DND-41 (cell line): ENCODE results near the gene MMP25.

Experiments used
- ATAC-seq: fragments of 200-7000 bp; cut with Tn5 transposase; 3 replicates; pipeline ENCODE4 v1.9.1; 2021; ENCODE audit warnings: low read depth; ENCODE audit not compliant: insufficient read depth
- DNase-seq: peaks from one replicate; pipeline ENCODE4 v3.0.0-alpha.2; 2020
- H2AFZ ChIP-seq: 2 replicates; pipeline ENCODE4 v1.6.0; 2012; ENCODE audit warnings: low read depth, low read length
- H3K27ac ChIP-seq: 2 replicates; pipeline ENCODE4 v1.5.1; 2012; ENCODE audit warnings: low read length, inconsistent platforms
- H3K27me3 ChIP-seq: fragments of 200-600 bp; sonication (generic); 2 replicates; pipeline ENCODE4 v1.6.0; 2012; ENCODE audit warnings: low read length, mild to moderate bottlenecking, inconsistent platforms; ENCODE audit not compliant: insufficient read depth, poor library complexity
- H3K36me3 ChIP-seq: 2 replicates; pipeline ENCODE4 v1.5.1; 2012; ENCODE audit warnings: low read length, inconsistent platforms; ENCODE audit not compliant: insufficient read depth
- H3K4me1 ChIP-seq: 2 replicates; pipeline ENCODE4 v1.5.1; 2012; ENCODE audit warnings: mild to moderate bottlenecking, low read length; ENCODE audit not compliant: insufficient read depth
- H3K4me2 ChIP-seq: 2 replicates; pipeline ENCODE4 v1.6.0; 2012; ENCODE audit warnings: mild to moderate bottlenecking, moderate library complexity, low read length, inconsistent platforms; ENCODE audit not compliant: insufficient read depth
- H3K4me3 ChIP-seq, 2 experiments: fragments of 200-600 bp in 1 of 2; shearing (Covaris generic) in 1 of 2; 2 replicates each; pipeline ENCODE4 v1.5.1; 2012 to 2016; ENCODE audit warnings: inconsistent platforms in 2 of 2, low read length in 2 of 2, mild to moderate bottlenecking in 2 of 2, low read depth in 1 of 2, moderate library complexity in 1 of 2
- H3K79me2 ChIP-seq: 2 replicates; pipeline ENCODE4 v1.6.0; 2012; ENCODE audit warnings: low read length, inconsistent platforms; ENCODE audit not compliant: insufficient read depth
- H3K9ac ChIP-seq: 2 replicates; pipeline ENCODE4 v1.6.0; 2012; ENCODE audit warnings: low read depth, mild to moderate bottlenecking, inconsistent platforms, low read length, moderate library complexity
- H3K9me3 ChIP-seq: 2 replicates; pipeline ENCODE4 v1.5.1; 2012; ENCODE audit warnings: low read length, moderate library complexity, mild to moderate bottlenecking, inconsistent platforms; ENCODE audit not compliant: insufficient read depth, severe bottlenecking
- H4K20me1 ChIP-seq: 2 replicates; pipeline ENCODE4 v1.6.0; 2012; ENCODE audit warnings: low read length; ENCODE audit not compliant: insufficient read depth
- EZH2 ChIP-seq: IDR thresholded peaks from 3 replicates; pipeline ENCODE4 v1.6.1; 2012; ENCODE audit warnings: borderline replicate concordance, low read depth, mild to moderate bottlenecking, moderate library complexity, low read length, inconsistent platforms; ENCODE audit not compliant: severe bottlenecking
- TF ChIP-seq, protein P1 (sequence below): IDR thresholded peaks from 2 replicates; pipeline ENCODE4 v1.5.1; 2012; ENCODE audit warnings: borderline replicate concordance, low read length, moderate library complexity, mild to moderate bottlenecking; ENCODE audit not compliant: poor library complexity, severe bottlenecking; ENCODE audit errors: extremely low read depth

The MMP25 gene

DNA sequence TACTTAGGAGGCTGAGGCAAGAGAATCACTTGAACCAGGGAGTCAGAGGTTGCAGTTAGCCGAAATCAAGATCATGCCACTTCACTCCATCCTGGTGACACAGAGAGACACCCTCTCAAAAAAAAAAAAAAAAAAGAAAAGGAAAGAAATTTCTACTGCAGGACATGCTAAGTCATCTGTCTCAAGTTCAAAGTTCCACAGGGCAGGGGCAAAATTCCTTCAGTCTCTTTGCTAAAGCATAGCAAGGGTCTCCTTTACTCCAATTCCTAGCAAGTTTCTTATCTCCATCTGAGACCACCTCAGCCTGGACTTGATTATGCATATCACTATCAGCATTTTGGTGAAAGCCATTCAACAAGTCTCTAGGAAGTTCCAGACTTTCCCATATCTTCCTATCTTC is 38.1 kb downstream of the MMP25 start:
- no peaks in the 10 kb centered on the region for H4K20me1 ChIP-seq
- no peaks in the 10 kb centered on the region for H3K79me2 ChIP-seq
- H3K9me3 ChIP-seq, result no peaks in the 10 kb centered on the region
- H3K27me3 ChIP-seq, result no peaks in the 10 kb centered on the region
- no peaks in the 10 kb centered on the region for H3K36me3 ChIP-seq
- H3K4me3 ChIP-seq, result no peak overlapping the region
- no peak overlapping the region for H3K4me2 ChIP-seq
- H3K9ac ChIP-seq, result no peak overlapping the region
- H3K4me1 ChIP-seq, result peaks cover 10% of the 10 kb centered on the region
- H3K27ac ChIP-seq, result no peak overlapping the region
- TF ChIP-seq EZH2, result no peak
- TF ChIP-seq, protein P1, sequence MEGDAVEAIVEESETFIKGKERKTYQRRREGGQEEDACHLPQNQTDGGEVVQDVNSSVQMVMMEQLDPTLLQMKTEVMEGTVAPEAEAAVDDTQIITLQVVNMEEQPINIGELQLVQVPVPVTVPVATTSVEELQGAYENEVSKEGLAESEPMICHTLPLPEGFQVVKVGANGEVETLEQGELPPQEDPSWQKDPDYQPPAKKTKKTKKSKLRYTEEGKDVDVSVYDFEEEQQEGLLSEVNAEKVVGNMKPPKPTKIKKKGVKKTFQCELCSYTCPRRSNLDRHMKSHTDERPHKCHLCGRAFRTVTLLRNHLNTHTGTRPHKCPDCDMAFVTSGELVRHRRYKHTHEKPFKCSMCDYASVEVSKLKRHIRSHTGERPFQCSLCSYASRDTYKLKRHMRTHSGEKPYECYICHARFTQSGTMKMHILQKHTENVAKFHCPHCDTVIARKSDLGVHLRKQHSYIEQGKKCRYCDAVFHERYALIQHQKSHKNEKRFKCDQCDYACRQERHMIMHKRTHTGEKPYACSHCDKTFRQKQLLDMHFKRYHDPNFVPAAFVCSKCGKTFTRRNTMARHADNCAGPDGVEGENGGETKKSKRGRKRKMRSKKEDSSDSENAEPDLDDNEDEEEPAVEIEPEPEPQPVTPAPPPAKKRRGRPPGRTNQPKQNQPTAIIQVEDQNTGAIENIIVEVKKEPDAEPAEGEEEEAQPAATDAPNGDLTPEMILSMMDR, result no peak
- no peak for ATAC-seq
- DNase-seq, result no peak
- no peak overlapping the region for H2AFZ ChIP-seq

DNA sequence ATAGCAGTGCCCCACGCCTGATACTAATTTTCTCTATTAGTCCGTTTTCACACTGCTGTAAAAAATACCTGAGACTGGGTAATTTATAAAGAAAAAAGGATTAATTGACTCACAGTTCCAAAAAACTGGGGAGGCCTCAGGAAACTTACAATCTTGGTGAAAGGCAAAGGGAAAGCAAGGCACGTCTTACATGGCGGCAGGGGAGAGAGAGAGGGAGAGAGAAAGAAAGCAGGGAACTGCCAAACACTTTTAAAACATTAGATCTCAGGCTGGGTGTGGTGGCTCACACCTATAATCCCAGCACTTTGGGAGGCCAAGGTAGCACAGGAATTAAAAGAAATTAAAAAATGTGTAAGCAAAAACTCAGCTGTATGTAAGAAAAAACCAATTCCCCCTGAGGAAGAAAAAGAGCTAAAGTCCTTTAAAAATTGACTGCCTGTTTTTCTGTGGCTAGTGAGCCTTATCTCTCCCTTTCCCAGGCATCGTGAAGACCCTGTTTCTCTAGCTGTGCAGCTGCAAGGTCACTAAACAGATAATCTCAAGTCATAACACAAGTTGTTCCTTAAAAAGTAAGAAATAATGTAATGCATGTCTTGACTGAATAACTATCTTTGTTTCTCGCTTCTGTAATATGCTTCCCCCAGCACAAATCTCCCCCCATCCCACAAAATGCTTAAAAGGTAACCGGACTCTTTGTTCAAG is 38.8 kb downstream of the MMP25 start:
- no peaks in the 10 kb centered on the region for H3K36me3 ChIP-seq
- no peak overlapping the region for H3K4me3 ChIP-seq
- H4K20me1 ChIP-seq, result no peaks in the 10 kb centered on the region
- H2AFZ ChIP-seq, result no peak overlapping the region
- no peaks in the 10 kb centered on the region for H3K9me3 ChIP-seq
- H3K27me3 ChIP-seq, result no peaks in the 10 kb centered on the region
- no peaks in the 10 kb centered on the region for H3K79me2 ChIP-seq
- ATAC-seq, result no peak
- no peak for TF ChIP-seq EZH2
- TF ChIP-seq, protein P1, result no peak
- peaks cover 7% of the 10 kb centered on the region for H3K4me1 ChIP-seq
- no peak overlapping the region; the same call in 1 of the 2 replicates for H3K27ac ChIP-seq
- no peak overlapping the region for H3K4me2 ChIP-seq
- DNase-seq, result no peak
- no peak overlapping the region for H3K9ac ChIP-seq

DNA sequence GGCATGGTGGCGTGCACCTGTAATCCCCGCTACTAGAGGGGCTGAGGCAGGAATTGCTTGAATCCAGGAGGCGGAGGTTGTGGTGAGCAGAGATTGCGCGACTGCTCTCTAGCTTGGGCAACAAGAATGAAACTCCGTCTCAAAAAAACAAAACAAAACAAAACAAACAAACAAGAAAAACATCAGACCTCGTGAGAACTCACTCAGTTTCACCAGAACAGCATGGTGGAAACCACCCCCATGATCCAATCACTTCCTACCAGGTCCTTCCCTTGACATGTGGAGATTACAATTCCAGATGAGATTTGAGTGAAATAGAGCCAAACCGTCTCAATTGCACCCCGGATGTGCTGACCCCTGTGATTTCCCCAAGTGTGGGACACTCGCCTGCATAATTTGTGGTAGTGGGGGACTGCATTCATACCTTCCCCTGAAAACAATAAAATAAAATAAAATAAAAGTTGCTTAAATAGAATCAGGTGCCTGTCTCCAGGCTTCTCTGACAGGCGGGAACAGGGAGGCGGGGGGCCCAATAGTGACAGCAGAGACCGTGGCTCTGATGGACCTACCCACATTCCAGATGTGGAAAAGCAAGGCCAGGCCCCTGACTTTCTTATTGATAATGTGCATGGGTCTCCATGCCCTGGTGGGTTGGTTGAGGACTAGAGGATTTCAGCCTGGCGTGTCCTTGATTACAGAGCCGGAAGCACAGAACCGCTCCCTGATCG is 39.7 kb downstream of the MMP25 start:
- no peaks in the 10 kb centered on the region for H3K9me3 ChIP-seq
- no peak overlapping the region for H2AFZ ChIP-seq
- DNase-seq (no peak), ATAC-seq (no peak)
- H4K20me1 ChIP-seq, result no peaks in the 10 kb centered on the region
- no peak overlapping the region for H3K27ac ChIP-seq
- peaks cover 6% of the 10 kb centered on the region for H3K4me1 ChIP-seq
- no peaks in the 10 kb centered on the region for H3K27me3 ChIP-seq
- H3K4me3 ChIP-seq, result no peak overlapping the region
- H3K4me2 ChIP-seq, result no peak overlapping the region
- H3K79me2 ChIP-seq, result no peaks in the 10 kb centered on the region
- no peaks in the 10 kb centered on the region for H3K36me3 ChIP-seq
- TF ChIP-seq, protein P1, result no peak
- no peak for TF ChIP-seq EZH2
- H3K9ac ChIP-seq, result no peak overlapping the region
